Measurements from ENCODE around the gene STARD3. TPM values are rescaled to one million over a fixed set of nuclear protein-coding genes. Genes with fewer than 3 reads are reported as not detected.

Gene STARD3
- total and polyA plus RNA-seq, 2 of the 13 experiments (the other 11 are each of a cell fraction or from before 2014, with no cell fraction given), result 34.6 to 100 TPM

DNA sequence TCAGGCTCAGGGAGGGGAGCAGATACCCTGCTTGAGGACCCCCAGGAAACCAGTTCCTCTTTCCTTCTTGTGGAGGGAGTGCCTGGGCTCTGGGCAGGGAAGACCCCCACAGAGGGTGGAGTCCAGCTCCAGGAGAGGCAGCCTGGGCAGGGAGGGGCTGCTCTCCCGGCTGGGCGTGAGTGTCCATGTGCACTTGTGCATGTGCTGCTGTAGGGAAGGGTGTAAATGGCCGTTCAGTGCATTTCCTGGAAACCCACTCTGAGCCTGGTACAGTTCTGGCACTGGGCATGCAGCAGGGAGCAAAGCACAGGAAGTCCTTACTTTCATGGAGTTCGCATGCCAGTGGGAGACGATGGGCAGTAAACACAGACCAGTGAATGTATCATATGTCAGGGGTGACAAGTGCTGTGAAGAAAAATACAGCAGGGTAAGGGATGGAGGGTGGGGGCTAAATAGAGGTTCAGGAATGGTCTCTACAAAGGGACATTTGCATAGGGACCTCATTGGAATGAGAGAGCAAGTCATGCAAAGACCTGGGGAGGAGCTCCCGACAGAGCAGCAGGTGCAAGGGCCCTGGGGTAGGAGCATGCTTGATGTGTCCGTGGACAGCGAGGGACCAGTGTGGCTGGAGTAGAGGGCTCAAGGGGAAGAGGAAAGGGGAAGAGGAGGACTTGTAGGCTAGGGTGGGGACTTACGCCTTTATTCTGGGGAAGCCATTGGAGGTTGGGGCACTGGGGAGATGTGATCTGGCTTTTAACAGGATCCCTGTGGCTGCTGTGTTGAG lies 5.5 kb downstream of the STARD3 start:
- Histone ChIP-seq H3K27ac (ENCODE audit: extremely low read length, insufficient read depth, low read length) (no peak overlapping the region), H3K4me2 (ENCODE audit: low read depth, low read length) (no peak overlapping the region), H3K36me3 (replicated peaks in 1 of 2; ENCODE audit: control insufficient read depth in 1 of 2, insufficient read depth in 2 of 2, low read length in 2 of 2) (peaks cover 0 to 2% of the 10 kb centered on the region in 2 experiments; a peak in 2 of 5 replicates), H3K9ac (ENCODE audit: insufficient read depth, low read depth, low read length) (no peak overlapping the region), H4K20me1 (ENCODE audit: insufficient read depth, low read length) (peaks cover 3% of the 10 kb centered on the region), H3K27me3 (ENCODE audit: control insufficient read depth in 1 of 2, insufficient read depth in 2 of 2, low read length in 2 of 2) (no peaks in the 10 kb centered on the region; a peak in 1 of 5 replicates), H3K4me3 (replicated peaks in 1 of 3; ENCODE audit: insufficient read depth in 1 of 3, low read depth in 2 of 3, low read length in 3 of 3) (no peak overlapping the region), H3K9me3 (ENCODE audit: low read length) (no peaks in the 10 kb centered on the region), H2AFZ (ENCODE audit: low read length) (no peak overlapping the region), H3K4me1 (ENCODE audit: insufficient read depth, low read length) (peaks cover 56% of the 10 kb centered on the region), H3K79me2 (ENCODE audit: insufficient read depth, low read length) (peaks cover 63% of the 10 kb centered on the region)
- ChIA-PET CTCF (ENCODE audit: low intra/inter-chr PET ratio, low total read pairs) (no interaction called here), POLR2A (interaction anchor here (1.3 kb wide), 1 partner anchor 10 kb away, joined by 3 read pairs; no protein-coding TSS in a partner anchor)
- TF ChIP-seq KLF13 (CRISPR knock-in tag; IDR thresholded peaks at IDR 0.05) (no peak), ZMYM3 (CRISPR knock-in tag; IDR thresholded peaks at IDR 0.05) (peak; percentile 56; the same call in 1 of the 2 replicates)
- intact Hi-C loops (cut with micrococcal nuclease; ENCODE audit: unreplicated experiment), result no loop called here
- BruUV-seq (replicated peaks), result no TSS peak
- FAIRE-seq, result no peak
- 93% methylated on average over 9 of the region's 9 CpGs for WGBS (ENCODE audit: low lambda C conversion rate)
- DNase-seq (ENCODE audit: low spot score), result no peak
- in situ Hi-C loops (cut with HindIII; ENCODE audit: extremely low pct_ligation_motif_present, low pct_unique_long_range_greater_than_20kb), result no loop called here
- no peak for ATAC-seq

DNA sequence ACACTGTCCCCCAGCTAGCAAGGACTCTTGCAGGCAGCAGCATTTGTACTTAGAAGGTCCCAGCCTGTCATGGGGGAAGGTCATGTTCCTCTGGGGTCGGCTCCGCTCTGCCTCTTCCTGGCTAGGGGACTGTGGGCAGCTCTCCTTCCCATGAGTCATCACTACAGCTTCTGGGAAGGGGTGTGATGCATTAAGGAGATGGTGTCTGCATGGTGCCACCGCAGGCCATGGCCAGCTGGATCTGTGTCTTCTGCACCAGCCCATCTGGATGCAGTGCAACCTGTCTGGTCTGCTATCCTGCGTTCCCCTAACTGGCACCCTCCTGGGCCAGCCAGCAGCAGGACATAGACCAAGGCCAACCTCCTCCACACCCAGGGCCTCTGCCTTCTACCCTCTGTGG lies 6.3 kb downstream of the STARD3 start:
- Histone ChIP-seq H3K4me3 (replicated peaks in 1 of 3; ENCODE audit: insufficient read depth in 1 of 3, low read depth in 2 of 3, low read length in 3 of 3) (no peak overlapping the region), H3K9ac (ENCODE audit: insufficient read depth, low read depth, low read length) (no peak overlapping the region), H2AFZ (ENCODE audit: low read length) (no peak overlapping the region), H3K9me3 (ENCODE audit: low read length) (no peaks in the 10 kb centered on the region), H3K4me2 (ENCODE audit: low read depth, low read length) (no peak overlapping the region), H3K79me2 (ENCODE audit: insufficient read depth, low read length) (peaks cover 57% of the 10 kb centered on the region), H3K36me3 (replicated peaks in 1 of 2; ENCODE audit: control insufficient read depth in 1 of 2, insufficient read depth in 2 of 2, low read length in 2 of 2) (peaks cover 0 to 2% of the 10 kb centered on the region in 2 experiments; a peak in 2 of 5 replicates), H3K27me3 (ENCODE audit: control insufficient read depth in 1 of 2, insufficient read depth in 2 of 2, low read length in 2 of 2) (no peaks in the 10 kb centered on the region), H3K27ac (ENCODE audit: extremely low read length, insufficient read depth, low read length) (no peak overlapping the region), H3K4me1 (ENCODE audit: insufficient read depth, low read length) (peaks cover 50% of the 10 kb centered on the region), H4K20me1 (ENCODE audit: insufficient read depth, low read length) (peaks cover 3% of the 10 kb centered on the region)
- DNase-seq (ENCODE audit: low spot score), result no peak
- TF ChIP-seq DZIP1 (CRISPR knock-in tag; IDR thresholded peaks at IDR 0.05) (0 out of 2 replicates have a peak, but pooled peaks have one; percentile 51), ZNF674 (CRISPR knock-in tag; IDR thresholded peaks at IDR 0.05; ENCODE audit: low read depth) (no peak), NRL (CRISPR knock-in tag; IDR thresholded peaks at IDR 0.05; ENCODE audit: borderline replicate concordance) (0 out of 2 replicates have a peak, but pooled peaks have one; percentile 42), FOSL2 (CRISPR knock-in tag; IDR thresholded peaks at IDR 0.05) (0 out of 2 replicates have a peak, but pooled peaks have one; percentile 25)
- no TSS peak for BruUV-seq (replicated peaks)
- no peak; the same call in 2 of the 3 replicates for ATAC-seq
- WGBS (ENCODE audit: low lambda C conversion rate), result 80% methylated on average over 4 of the region's 4 CpGs
- POLR2A ChIA-PET, result interaction anchor here (0.9 to 1.3 kb wide), 2 partner anchors 9 to 10 kb away, joined by 3 read pairs; no protein-coding TSS in a partner anchor
- no peak for FAIRE-seq
- CTCF ChIA-PET (ENCODE audit: low intra/inter-chr PET ratio, low total read pairs), result no interaction called here
- in situ Hi-C loops (cut with HindIII; ENCODE audit: extremely low pct_ligation_motif_present, low pct_unique_long_range_greater_than_20kb), result no loop called here
- intact Hi-C loops (cut with micrococcal nuclease; ENCODE audit: unreplicated experiment), result no loop called here

Measured in HepG2 (cell line).